GM12864 (cell line): ENCODE results near the gene C11orf54.

Experiments used
- DNase-seq: peaks from one replicate; pipeline ENCODE4 v3.0.0-alpha.2; 2011; ENCODE audit warnings: low read depth
- H3K4me3 ChIP-seq: 2 replicates; pipeline ENCODE4 v1.5.1; 2011; ENCODE audit warnings: mild to moderate bottlenecking, low read depth, low read length, control low read depth
- CTCF ChIP-seq: IDR thresholded peaks from 2 replicates; pipeline ENCODE4 v1.5.1; 2011; ENCODE audit warnings: low read depth, mild to moderate bottlenecking, moderate library complexity, low read length, control low read depth, inconsistent platforms; ENCODE audit errors: missing control alignments

C11orf54 gene

DNA sequence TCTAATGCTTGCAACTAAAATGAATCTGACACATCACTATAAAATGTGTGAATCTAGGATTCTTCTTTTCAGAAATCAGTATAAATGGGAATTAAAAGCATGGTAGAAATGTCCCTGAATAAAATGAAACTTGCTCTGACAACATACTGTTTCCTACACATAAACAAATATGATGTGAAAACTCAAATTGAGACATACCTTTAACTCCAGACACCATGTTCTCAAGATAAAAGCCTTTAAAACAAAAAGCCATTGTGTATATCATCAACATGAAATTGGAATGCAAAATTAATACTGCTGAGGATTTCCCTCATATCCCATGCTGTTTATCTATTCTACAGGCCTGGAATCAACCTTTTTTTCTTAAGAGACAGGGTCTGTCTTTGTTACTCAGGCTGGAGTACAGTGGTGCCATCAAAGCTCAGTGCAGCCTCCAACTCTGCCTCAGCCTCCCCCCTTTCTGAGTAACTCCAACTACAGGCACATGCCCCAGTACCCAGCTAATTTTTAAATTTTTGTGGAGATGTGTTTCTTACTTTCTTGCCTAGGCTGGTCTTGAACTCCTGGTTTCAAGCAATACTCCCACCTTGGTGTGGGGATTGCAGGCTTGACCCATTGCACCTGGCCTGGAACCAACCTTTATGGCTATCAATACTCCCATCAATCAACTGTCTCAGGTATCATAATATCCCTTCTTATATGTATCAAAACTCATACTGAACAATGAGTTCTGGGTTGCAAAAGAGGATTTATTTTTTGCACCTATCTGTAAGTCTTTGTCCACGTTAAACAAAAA lies 6.8 kb upstream of the C11orf54 start:
- no peak overlapping the region for H3K4me3 ChIP-seq
- no peak for TF ChIP-seq CTCF
- no peak for DNase-seq

DNA sequence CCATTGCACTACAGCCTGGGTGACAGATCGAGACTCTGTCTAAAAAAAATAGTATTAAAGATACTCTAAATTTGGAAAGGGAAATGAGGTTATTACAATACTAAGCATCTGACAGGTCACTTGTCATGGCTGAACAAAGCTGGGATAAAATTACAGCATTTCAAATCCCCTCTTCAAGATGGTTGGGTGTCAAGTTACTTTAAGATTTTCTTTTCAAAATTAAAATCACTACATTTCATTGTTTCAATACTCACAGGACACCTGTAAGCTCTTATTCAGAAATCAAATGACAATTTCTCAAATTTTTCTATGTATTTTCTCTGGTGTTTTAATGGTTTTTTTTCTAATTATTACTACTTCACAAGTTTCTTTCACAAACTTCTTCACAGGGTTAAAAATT lies 5.8 kb upstream of the C11orf54 start:
- no peak overlapping the region; the same call in 1 of the 2 replicates for H3K4me3 ChIP-seq
- no peak for DNase-seq
- no peak for TF ChIP-seq CTCF

- TF ChIP-seq CTCF, result no peak
- no peak overlapping the region for H3K4me3 ChIP-seq
- DNase-seq, result no peak
Measured at GRCh38 chr11:93736129-93736528, 5.3 kb upstream of the C11orf54 start.

DNA sequence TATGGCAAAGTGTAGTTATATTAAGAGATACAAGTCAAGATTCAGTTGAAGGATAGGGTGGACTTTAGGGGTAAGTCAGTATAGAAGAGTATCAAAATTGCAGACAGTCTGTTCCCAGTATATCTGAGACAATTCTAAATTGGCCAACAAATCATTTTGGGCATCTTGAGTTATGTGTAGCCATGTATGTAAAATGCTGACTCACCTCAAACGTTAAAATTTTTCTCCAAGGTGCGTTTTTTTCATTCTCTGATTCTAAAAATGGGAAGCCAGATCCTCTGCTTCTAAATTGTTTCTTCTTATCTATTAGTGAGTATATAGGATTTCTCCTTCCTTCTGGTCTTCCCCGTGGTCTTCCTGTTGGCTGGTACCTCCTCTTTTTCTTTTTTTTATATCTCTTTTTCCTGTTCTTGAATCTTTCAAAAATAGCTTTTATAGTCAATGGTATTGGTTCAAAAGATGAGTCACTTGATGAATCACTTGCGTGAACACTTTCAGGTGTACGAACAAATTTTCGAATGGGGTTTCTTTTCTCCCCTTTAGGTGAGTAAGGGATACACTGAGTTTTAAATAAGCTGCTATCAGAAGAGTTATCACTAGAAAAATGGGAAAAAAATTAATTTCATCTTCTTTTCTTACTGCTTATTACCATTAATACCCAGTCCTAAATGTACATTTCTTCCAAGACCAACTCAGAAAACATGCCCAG lies 3.4 kb upstream of the C11orf54 start:
- TF ChIP-seq CTCF, result no peak
- peak overlapping the region; percentile 83 for H3K4me3 ChIP-seq
- DNase-seq, result no peak

DNA sequence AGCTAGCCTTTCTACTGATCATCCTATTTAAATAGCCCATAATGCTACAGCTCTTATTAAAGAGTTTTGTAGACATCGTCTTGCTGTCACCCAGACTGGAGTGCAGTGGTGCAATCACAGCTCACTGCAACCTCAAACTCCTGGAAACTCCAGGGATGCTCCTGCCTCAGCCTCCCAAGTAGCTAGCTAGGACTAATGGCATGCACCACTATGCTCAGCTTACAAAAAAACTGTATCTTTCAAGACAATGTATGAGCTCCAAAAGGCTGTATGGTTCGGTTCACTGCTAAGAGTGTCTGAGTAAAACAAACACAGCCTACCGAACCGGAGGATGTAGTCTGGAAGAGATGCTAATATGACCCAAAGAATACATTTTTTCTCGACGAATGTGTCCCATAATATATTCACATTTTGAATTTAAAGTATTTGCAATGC lies 2.8 kb upstream of the C11orf54 start:
- DNase-seq, result no peak
- TF ChIP-seq CTCF, result no peak
- H3K4me3 ChIP-seq, result peak overlapping the region; percentile 83

DNA sequence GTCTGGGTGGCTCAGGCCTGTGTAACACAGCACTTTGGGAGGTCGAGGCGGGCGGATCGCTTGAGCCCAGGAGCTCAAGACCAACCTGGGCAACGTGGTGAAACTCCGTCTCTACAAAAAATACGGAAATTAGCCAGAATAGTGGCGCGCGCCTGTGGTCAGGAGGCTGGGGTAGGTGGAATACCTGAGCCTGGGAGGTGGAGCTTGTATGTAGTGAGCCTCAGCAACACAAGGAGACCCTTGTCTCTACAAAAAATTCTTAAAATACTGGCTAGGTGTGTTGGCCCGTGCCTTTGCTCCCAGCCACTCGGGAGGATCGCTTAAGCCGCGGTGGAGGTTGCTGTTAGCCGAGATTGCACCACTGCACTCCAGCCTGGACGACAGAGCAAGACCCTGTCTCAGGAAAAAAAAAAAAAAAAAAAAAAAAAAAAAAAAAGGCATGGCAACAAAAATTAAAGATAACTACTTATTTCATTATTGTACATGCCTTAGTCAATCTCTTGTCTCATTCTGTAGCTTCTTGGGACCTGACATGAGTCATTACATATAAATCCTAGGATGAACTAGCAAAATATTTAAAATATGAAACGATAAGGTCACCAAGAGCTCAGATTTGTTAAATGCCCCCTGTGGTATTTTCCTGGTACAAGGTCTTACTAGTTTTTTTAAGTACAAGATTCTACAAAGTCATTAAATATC lies 1.3 kb upstream of the C11orf54 start:
- DNase-seq, result peak; percentile 44
- TF ChIP-seq CTCF, result no peak
- peak overlapping the region; percentile 83 for H3K4me3 ChIP-seq
